GM10847 (cell line): ENCODE measurements around the gene OR14I1.

Experiments used
- POLR2A ChIP-seq: IDR thresholded peaks from 2 replicates; pipeline ENCODE4 v1.6.1; 2011; ENCODE audit not compliant: insufficient read length; ENCODE audit errors: extremely low read depth

Gene OR14I1

DNA sequence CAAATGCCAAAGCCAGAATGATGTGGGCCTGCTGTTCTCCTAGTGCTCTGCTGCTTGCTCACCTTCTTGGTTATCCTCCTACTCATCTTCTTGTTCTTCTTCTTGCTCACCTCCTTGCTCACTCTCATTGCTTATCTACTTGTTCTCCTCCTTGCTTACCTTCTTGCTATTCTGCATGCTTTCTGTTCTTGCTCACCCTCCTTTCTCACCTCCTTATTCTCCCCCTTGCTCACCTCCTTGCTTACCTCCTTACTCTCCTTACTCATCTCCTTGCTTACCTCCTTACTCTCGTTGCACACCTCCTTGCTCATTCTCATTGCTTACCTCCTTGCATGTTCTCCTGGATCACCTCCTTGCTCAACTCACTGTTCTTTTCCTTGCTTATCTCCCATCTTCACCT lies at the start of gene OR14I1:
Gene OR14I1, minus strand, starts transcription at position 53 of the 400 bp plus-strand sequence.
- TF ChIP-seq POLR2A = no peak

DNA sequence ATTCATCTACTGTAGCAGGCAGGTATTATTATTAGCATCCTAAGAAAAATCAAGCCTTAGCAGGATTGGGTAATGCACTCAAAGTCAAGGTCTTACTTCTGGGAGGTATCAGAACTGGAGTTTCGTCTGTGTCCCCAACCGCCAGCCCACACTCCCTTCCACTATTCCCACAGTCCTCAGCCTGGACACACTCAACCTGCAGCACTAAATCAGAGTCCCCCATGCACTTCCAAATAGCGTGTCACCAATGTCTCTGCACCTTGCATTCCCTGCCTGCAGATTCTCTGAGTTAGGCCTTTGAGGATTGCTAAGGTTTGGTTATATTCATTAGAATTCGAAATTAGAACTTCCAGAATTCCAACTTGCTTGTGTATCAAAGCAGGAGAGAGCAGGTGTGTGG lies 49.1 kb upstream of the OR14I1 start:
- TF ChIP-seq POLR2A = no peak

DNA sequence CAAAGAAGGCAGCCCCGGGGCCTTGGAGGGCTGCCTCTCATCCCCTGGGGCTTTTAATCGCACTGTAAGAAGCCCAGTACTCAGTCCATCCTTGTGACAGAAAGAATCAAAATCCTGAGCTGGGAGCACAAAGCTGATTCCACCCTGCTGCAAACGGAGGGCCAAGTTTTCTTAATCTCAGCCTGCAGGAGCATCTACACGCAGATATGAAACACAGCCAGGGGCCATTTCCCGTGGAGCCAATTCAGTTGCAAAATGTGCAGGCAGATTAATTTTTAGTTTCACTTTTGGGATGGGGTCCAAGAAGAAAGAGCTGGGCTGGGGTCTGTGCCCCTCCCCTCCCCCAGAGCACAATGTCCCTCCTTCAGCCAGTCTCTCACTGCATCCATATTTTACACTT lies 48.6 kb upstream of the OR14I1 start:
- no peak for TF ChIP-seq POLR2A

DNA sequence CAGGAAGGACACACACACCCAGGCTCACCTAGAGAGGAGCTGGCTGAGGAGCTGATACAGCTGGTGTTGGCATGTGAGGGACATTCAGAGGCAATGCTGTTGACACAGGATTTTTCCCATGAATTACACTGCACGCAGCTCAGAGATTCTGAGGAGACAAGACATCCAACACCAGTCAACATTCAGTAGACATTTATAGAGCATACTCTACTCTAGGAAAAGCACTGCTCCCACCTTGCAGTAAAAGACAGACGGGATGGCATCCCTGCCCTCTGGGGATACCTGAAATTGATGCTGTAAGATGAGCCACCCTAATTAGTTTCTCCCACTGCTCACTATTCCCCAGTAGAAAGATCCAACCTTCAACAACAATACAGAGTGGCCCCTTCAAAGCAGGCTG lies 47.9 kb upstream of the OR14I1 start:
- no peak for TF ChIP-seq POLR2A

DNA sequence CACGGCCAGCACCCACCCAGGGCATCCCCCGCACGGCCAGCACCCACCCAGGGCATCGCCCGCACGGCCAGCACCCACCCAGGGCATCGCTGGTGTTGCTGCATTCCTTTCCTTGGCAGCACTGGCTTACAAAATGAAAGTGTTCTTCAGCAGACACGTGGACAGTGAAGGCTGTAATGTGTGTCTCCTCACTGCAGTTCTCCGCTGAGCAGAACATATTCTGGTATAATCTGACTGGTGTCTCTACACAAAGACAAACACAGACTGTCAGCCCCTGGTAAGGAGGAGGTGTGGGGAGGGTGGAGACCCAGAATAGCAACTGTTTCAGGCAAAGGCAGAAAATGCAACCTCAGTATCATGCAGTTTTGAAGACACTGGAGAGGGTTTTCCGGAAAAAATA lies 45.6 kb upstream of the OR14I1 start:
- no peak for TF ChIP-seq POLR2A

DNA sequence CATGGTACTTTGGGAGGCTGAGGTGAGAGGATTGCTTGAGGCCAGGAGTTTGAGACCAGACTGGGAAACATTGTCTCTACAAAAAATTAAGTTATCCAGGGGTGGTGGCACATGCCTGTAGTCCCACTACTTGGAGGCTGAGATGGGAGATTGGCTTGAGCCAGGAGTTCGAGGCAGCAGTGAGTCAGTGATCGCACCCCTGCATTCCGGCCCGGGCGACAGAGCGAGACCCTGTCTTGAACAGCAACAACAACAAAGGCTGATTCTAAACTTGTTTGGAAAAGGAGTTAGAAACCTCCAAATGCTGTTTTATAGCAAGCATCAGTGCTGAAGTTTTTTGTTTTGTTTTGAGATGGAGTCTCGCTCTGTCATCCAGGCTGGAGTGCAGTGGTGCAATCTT lies 38.3 kb upstream of the OR14I1 start:
- TF ChIP-seq POLR2A = no peak

DNA sequence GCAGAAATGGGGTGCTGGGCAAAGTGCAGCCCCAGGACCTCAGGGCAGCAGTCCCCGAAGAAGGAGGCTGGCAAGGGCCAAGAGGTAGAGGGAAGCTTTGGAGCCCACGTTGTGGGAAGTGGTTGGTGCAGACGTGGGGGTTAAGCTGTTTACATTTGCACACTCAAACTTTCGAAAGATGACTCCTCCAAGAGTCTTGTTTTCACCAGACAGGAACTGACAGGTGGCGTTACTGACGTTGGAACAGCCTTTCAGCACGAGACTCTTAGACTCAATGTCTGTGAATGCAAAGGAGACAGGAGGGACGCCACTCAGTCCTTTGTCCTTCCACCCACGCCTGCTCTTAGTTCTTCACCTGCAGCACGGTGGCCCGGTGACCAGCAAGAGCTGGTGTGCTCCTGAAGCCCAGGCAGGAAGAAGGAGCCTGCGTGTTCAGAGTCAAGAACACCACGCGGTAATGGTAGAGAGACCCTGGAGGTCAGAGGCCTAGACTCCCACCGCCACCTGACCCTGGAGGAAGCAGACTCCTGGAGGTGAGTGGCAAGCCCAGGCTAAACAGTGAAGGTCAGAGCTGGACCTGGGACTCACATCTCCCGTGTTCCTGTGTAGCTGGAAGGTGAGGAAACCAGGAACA lies 37.1 kb upstream of the OR14I1 start:
- no peak for TF ChIP-seq POLR2A

DNA sequence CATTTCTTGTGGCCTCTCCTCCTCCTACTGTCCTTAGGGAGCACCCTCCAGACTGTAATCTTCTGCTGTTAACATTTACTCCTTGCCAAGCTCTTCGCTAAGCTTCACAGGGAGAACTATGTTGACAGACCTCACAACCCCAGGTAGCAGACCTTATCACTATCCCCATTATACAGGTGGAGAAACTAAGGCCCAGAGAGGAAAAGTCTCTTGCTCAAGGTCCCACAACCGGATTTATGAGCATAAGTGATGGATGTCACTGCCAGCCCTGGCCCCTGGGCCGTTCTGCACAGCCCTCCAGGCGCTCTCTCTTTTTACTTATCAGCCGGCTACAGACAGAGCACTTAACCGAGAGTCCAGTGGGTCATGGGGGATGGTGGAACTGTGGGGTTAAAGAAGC lies 34.9 kb upstream of the OR14I1 start:
- TF ChIP-seq POLR2A = no peak

DNA sequence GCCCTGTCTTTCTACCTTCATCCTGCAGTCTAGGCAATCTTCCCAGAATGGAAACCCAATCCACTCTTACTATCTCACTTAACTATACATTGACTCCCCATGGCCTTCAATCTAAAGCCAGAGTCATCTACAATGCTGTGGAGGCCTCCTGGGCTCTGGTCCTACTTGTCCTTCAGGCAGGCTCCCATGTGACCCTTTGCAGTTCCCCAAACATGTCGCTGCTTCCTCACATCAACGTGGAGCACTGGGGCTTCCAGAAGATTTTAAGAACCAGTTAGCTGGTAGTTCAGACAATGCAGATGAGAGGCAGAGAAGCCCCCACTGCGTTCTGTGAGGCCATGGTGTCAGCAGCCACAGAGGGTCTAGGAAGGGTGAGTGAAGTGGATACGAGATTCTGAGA lies 34.4 kb upstream of the OR14I1 start:
- no peak for TF ChIP-seq POLR2A

DNA sequence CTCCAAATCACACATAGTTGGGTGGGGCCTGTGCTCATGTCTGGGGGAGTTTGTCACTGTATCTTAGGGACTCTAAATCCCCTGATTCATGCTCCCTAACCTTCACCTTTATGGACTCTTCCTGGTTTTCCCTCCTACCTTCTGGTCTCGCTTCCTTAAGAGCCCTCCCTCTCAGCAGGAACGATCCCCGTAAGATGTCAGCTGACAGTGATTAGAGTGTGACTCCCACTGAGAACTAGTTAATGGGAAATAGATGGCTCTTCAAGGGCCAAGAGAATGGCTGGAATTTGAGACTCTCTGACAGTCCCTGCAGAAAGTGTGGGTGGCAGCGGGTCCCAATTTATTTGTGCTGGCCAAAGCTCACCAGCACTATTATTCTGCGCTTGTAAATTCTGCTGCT lies 31.0 kb upstream of the OR14I1 start:
- no peak for TF ChIP-seq POLR2A

DNA sequence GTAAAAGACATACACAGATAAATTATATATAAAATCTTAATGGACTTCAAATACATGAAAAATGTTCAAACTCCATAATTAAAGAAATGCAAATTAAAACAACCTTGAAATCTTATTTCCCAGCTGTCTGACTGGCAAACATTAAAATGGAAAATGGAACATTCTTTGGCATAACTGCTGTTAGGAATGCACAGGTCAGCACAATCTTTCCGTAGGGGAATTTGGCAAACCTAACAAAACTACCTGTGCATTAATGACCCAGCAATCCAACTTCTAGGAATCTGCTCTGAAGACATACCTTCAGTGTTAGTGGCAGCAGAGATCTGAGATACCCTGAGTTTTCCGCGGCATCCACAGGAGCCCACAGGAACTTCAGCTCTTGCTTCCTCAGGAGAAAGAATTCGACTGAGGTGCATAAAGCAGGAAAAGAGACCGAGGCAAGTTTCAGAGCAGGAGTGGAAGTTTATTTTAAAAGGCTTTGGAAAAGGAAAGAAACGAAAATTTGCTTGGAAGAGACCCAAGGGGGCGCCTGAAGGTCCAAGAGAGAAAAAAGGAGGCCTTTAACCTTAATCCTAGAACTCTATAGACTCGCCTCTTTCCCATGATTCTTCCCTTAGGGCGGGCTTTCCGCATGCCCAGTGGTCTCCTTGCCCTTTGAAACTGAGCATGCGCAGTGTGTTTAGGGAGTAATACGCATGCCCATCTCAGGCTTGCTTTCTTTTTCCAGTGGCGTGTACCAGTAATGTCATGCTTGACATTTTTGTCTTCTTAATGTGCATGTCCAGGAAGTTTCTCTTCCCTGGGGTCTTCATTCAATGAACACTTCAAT lies 28.2 kb upstream of the OR14I1 start:
- TF ChIP-seq POLR2A = no peak

DNA sequence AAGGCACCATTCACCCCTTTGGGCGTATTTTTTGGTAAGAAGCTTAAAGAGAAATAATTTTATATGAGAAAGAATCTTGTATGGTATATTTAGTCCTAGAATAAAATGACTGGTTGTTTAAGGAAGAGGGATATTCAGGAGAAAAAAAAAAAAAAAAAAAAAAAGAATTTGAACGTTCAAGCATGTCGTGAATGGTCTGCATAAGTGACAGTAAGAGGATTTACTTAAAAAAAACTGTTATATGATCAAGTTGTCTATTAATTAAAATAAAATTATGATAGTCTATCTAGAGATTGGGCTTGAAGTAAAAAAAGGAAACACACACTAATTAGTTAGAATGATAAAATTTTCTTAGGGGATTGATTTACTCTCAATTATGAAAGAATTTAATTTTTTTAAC lies 11.7 kb upstream of the OR14I1 start:
- TF ChIP-seq POLR2A = no peak

DNA sequence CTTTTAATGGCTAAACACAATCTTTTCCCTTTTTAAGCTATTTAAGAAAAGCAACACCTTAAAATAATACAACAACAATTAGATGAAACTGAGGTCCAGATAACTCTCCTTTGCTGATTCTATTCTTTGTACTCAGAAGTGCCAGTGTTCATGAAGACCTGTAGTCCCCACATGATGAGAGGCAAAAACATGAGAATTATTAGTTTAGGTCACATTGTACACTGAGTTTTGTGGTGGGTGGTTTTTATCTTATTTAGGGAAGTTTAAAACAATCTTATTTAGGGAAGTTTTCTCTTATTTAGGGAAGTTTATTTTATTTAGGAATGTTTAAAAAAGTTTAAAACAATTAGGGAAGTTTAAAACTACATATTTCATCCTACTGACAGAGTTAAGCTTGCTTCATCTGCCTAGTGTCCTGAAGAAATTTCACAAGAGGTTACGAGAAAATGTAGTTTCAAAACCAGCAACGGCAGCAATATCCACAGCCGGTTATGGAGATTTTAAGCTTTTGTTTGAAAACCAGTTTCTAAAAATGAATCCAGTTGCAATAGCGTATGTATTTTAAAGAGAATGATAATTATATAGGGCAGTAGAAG lies 7.8 kb upstream of the OR14I1 start:
- TF ChIP-seq POLR2A = no peak

DNA sequence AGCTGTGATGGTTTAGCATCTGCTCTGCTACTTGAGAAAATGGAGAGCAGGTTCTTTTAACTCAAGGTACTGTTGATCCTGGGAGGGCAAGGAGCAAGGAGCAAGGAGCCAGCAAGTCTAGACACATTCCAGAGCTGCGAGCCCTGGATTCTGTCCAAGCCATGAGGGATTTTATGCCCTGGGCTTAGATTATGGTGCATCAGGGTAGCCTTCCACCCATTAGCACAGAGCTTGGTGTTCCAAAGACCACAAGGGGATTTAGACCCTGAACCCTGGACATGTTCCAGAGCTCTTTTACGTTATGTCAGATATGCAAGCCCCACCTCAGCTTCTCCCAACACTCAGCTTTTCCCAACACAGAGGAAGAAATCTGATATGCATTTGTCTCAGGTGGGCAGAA lies 2.0 kb upstream of the OR14I1 start:
- TF ChIP-seq POLR2A = no peak

DNA sequence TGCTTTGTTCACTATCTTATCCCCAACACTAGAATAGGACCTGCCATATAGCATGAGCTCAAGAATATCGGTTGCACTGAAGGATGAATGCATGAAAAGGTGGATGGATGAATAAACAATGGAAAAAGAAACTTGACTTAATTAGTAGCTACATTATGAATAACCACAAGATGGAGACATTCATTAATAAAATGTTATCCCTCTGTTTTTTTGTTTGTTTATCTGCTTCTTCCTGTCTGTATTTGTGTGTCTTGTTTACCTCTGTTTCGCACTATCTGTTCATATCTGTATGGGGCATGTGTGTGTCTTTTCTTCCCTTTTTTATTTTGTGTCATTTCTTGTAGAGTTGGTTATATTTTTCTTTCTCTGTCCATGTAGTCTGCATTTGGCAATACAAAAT lies 1.1 kb upstream of the OR14I1 start:
- TF ChIP-seq POLR2A = no peak

DNA sequence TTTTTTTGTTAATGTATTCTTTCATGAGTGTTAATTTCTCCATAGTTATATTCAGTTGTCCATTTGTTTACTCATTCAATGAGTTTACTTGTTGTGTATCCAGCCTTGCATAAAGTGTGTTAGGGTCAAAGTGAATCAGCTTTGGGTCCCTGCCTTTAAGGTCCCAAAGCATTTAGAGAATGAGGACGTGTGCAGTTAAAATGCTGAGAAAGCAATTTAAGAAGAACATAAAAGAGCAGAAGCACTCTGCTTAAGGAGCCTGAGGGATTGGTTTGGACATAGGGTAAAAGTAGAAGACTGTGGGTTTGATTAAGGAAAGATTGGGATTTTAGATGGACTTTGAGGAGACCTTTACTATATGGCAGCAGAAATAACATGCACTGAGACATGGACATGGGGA lies 3.5 kb downstream of the OR14I1 start:
- no peak for TF ChIP-seq POLR2A
